ENCODE measurements around the gene KCNMB2. TPM values are rescaled to one million over a fixed set of nuclear protein-coding genes. Genes with fewer than 3 reads are reported as not detected.

KCNMB2 gene
- polyA plus RNA-seq, 1 of the 3 experiments (the other 2 are of a cell fraction) = not detected

- CTCF ChIA-PET = interaction anchor here (0.9 kb wide), 1 partner anchor 254 kb away, joined by 4 read pairs; no protein-coding TSS in a partner anchor
- Histone ChIP-seq H3K79me2 (ENCODE audit: insufficient read depth) (no peaks in the 10 kb centered on the region), H3K36me3 (replicated peaks in 1 of 2; ENCODE audit: control insufficient read depth in 1 of 2, insufficient read depth in 2 of 2, low read length in 1 of 2) (no peaks in the 10 kb centered on the region), H3K4me2 (no peak overlapping the region), H4K20me1 (ENCODE audit: insufficient read depth) (no peaks in the 10 kb centered on the region), H2AFZ (ENCODE audit: low read depth) (no peak overlapping the region), H3F3A (replicated peaks; ENCODE audit: insufficient read depth) (no peaks in the 10 kb centered on the region), H3K4me3 (ENCODE audit: low read depth in 2 of 2, low read length in 1 of 2) (no peak overlapping the region), H3K9me2 (no peaks in the 10 kb centered on the region), H3K9me3 (no peaks in the 10 kb centered on the region), H3K9ac (no peak overlapping the region), H3K27me3 (ENCODE audit: insufficient read depth) (no peaks in the 10 kb centered on the region), H3K4me1 (ENCODE audit: control insufficient read depth in 1 of 2, insufficient read depth in 2 of 2, low read depth in 1 of 2, low read length in 1 of 2) (no peaks in the 10 kb centered on the region), H3K27ac (ENCODE audit: low read depth in 2 of 2, low read length in 1 of 2) (no peak overlapping the region)
- POLR2A ChIA-PET = no interaction called here
- TF ChIP-seq, protein P1, sequence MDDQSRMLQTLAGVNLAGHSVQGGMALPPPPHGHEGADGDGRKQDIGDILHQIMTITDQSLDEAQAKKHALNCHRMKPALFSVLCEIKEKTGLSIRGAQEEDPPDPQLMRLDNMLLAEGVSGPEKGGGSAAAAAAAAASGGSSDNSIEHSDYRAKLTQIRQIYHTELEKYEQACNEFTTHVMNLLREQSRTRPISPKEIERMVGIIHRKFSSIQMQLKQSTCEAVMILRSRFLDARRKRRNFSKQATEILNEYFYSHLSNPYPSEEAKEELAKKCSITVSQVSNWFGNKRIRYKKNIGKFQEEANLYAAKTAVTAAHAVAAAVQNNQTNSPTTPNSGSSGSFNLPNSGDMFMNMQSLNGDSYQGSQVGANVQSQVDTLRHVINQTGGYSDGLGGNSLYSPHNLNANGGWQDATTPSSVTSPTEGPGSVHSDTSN (IDR thresholded peaks at IDR 0.05) = no peak
- DNase-seq = no peak
- WGBS (ENCODE audit: low lambda C conversion rate) = 13% methylated on average over 2 of the region's 2 CpGs
These were observed 154.3 kb downstream of the KCNMB2 start for GRCh38 chr3:178690571-178690970.

DNA sequence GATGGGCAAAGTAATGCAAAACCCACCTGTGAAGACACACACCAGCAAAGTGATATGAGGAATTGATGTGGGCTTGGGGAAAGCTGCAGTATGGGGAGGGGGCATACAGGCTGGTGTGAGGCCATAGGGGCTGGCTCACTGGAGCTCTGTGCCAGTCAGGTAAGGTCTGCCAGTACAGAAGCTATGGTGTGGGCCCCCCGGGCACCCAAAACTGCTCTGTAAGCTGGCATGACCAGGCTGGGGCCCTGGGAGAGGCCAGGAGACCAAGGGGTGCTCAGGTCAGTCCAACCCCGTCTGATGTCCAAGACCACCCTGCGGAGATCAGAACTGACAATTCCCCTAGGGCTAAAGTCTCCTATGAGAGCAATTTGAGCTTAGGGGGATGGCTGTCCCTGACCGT lies 163.1 kb downstream of the KCNMB2 start:
- Histone ChIP-seq H3K9me2 (no peaks in the 10 kb centered on the region), H3K9ac (no peak overlapping the region), H3K4me2 (no peak overlapping the region), H3K27me3 (ENCODE audit: insufficient read depth) (no peaks in the 10 kb centered on the region), H3K4me3 (ENCODE audit: low read depth in 2 of 2, low read length in 1 of 2) (no peak overlapping the region), H3K79me2 (ENCODE audit: insufficient read depth) (no peaks in the 10 kb centered on the region), H3K27ac (ENCODE audit: low read depth in 2 of 2, low read length in 1 of 2) (no peak overlapping the region), H2AFZ (ENCODE audit: low read depth) (no peak overlapping the region), H3K9me3 (no peaks in the 10 kb centered on the region), H3K4me1 (ENCODE audit: control insufficient read depth in 1 of 2, insufficient read depth in 2 of 2, low read depth in 1 of 2, low read length in 1 of 2) (no peaks in the 10 kb centered on the region), H3K36me3 (replicated peaks in 1 of 2; ENCODE audit: control insufficient read depth in 1 of 2, insufficient read depth in 2 of 2, low read length in 1 of 2) (no peaks in the 10 kb centered on the region), H3F3A (replicated peaks; ENCODE audit: insufficient read depth) (no peaks in the 10 kb centered on the region), H4K20me1 (ENCODE audit: insufficient read depth) (no peaks in the 10 kb centered on the region)
- WGBS (ENCODE audit: low lambda C conversion rate) = 13% methylated on average over 3 of the region's 4 CpGs
- no peak for TF ChIP-seq SIN3A (IDR thresholded peaks at IDR 0.05; ENCODE audit: borderline replicate concordance, low read depth, low read length)
- no peak for TF ChIP-seq CHD2 (IDR thresholded peaks at IDR 0.05; ENCODE audit: low read length, partially characterized antibody)
- TF ChIP-seq FOSL2 (IDR thresholded peaks at IDR 0.05; ENCODE audit: borderline replicate concordance, low read depth) = no peak
- TF ChIP-seq JUND (IDR thresholded peaks at IDR 0.05) = no peak
- no peak for TF ChIP-seq TEAD4 (IDR thresholded peaks at IDR 0.05; ENCODE audit: borderline replicate concordance, insufficient read depth)
- no peak for TF ChIP-seq SMC3 (IDR thresholded peaks at IDR 0.05; ENCODE audit: low read depth, low read length)
- no peak for TF ChIP-seq POLR2AphosphoS5 (IDR thresholded peaks at IDR 0.05; ENCODE audit: low read depth, low read length)
- ChIA-PET CTCF (no interaction called here), POLR2A (no interaction called here)
- no peak for DNase-seq

DNA sequence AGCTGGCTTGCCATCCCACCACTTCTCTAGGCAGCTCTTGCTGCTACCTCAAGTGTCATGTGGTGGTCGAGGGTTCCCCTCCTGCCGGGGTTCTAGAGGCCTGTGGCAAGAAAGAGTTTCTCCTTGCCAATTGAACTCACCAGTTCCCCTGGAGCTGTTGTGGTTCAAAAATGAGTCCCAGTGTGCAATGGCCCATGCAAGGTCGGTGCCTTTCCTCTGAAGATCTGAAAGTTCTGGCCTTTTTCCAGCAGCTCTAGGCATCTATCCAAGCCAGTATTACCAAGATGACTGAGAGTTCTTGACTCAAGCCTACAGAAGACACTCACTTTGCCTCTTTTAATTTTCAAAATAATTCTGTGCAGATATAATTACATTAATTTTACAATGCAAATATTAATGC lies 163.6 kb downstream of the KCNMB2 start:
- Histone ChIP-seq H3K36me3 (replicated peaks in 1 of 2; ENCODE audit: control insufficient read depth in 1 of 2, insufficient read depth in 2 of 2, low read length in 1 of 2) (no peaks in the 10 kb centered on the region), H3K79me2 (ENCODE audit: insufficient read depth) (no peaks in the 10 kb centered on the region), H3K27ac (ENCODE audit: low read depth in 2 of 2, low read length in 1 of 2) (no peak overlapping the region), H3K9me3 (no peaks in the 10 kb centered on the region), H3K4me2 (no peak overlapping the region), H3K4me1 (ENCODE audit: control insufficient read depth in 1 of 2, insufficient read depth in 2 of 2, low read depth in 1 of 2, low read length in 1 of 2) (no peaks in the 10 kb centered on the region), H4K20me1 (ENCODE audit: insufficient read depth) (no peaks in the 10 kb centered on the region), H3K27me3 (ENCODE audit: insufficient read depth) (no peaks in the 10 kb centered on the region), H3K9me2 (no peaks in the 10 kb centered on the region), H3F3A (replicated peaks; ENCODE audit: insufficient read depth) (no peaks in the 10 kb centered on the region), H2AFZ (ENCODE audit: low read depth) (no peak overlapping the region), H3K4me3 (ENCODE audit: low read depth in 2 of 2, low read length in 1 of 2) (no peak overlapping the region), H3K9ac (no peak overlapping the region)
- WGBS (ENCODE audit: low lambda C conversion rate) = 0% methylated on average over 3 of the region's 3 CpGs
- DNase-seq = no peak
- TF ChIP-seq NRF1 (IDR thresholded peaks at IDR 0.05; ENCODE audit: low read depth, low read length) (no peak), GATA2 (CRISPR knock-in tag; IDR thresholded peaks at IDR 0.05) (no peak), USF2 (IDR thresholded peaks at IDR 0.05; ENCODE audit: borderline replicate concordance, low read depth, low read length) (no peak), MEF2A (IDR thresholded peaks at IDR 0.05; ENCODE audit: borderline replicate concordance, low read depth) (no peak), POLR2AphosphoS5 (IDR thresholded peaks at IDR 0.05; ENCODE audit: low read depth, low read length) (no peak)
- TF ChIP-seq, protein P2, sequence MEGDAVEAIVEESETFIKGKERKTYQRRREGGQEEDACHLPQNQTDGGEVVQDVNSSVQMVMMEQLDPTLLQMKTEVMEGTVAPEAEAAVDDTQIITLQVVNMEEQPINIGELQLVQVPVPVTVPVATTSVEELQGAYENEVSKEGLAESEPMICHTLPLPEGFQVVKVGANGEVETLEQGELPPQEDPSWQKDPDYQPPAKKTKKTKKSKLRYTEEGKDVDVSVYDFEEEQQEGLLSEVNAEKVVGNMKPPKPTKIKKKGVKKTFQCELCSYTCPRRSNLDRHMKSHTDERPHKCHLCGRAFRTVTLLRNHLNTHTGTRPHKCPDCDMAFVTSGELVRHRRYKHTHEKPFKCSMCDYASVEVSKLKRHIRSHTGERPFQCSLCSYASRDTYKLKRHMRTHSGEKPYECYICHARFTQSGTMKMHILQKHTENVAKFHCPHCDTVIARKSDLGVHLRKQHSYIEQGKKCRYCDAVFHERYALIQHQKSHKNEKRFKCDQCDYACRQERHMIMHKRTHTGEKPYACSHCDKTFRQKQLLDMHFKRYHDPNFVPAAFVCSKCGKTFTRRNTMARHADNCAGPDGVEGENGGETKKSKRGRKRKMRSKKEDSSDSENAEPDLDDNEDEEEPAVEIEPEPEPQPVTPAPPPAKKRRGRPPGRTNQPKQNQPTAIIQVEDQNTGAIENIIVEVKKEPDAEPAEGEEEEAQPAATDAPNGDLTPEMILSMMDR (IDR thresholded peaks at IDR 0.05) = no peak
- ChIA-PET POLR2A (no interaction called here), CTCF (no interaction called here)

Measured in SK-N-SH (cell line).